B cell (primary cell): ENCODE results near the gene SLC4A8.

Experiments used
- EZH2 ChIP-seq: IDR thresholded peaks from 2 replicates; pipeline ENCODE4 v1.6.1; 2012; ENCODE audit warnings: borderline replicate concordance, low read depth, mild to moderate bottlenecking, moderate library complexity, low read length; ENCODE audit not compliant: insufficient read depth, poor library complexity, severe bottlenecking
- TF ChIP-seq, protein P1 (sequence below): fragments of 200-600 bp; IDR thresholded peaks from one replicate; pipeline ENCODE4 v1.8.0; 2022; ENCODE audit warnings: antibody characterized with exemption, mild to moderate bottlenecking

DNA sequence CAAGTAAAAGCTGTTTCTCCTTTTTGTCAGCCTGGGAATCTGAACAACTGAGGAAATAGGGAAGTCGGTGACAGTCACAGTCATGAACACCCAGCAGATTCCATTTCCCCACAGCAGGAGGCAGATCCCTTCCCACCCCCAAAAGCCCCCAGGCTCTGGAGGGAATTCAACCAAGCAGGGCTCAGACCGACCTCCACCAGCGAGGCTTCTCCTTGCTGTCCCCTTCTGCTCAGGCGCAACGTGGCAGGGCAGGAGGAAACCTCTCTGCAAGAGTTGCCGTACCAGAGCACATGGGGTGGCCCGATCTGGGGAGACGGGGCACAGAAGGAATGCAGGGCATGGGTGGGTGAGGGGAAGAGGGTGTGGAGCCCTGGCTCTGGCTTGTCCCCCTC is 33.7 kb upstream of the SLC4A8 start:
- no peak for TF ChIP-seq EZH2
- TF ChIP-seq, protein P1, sequence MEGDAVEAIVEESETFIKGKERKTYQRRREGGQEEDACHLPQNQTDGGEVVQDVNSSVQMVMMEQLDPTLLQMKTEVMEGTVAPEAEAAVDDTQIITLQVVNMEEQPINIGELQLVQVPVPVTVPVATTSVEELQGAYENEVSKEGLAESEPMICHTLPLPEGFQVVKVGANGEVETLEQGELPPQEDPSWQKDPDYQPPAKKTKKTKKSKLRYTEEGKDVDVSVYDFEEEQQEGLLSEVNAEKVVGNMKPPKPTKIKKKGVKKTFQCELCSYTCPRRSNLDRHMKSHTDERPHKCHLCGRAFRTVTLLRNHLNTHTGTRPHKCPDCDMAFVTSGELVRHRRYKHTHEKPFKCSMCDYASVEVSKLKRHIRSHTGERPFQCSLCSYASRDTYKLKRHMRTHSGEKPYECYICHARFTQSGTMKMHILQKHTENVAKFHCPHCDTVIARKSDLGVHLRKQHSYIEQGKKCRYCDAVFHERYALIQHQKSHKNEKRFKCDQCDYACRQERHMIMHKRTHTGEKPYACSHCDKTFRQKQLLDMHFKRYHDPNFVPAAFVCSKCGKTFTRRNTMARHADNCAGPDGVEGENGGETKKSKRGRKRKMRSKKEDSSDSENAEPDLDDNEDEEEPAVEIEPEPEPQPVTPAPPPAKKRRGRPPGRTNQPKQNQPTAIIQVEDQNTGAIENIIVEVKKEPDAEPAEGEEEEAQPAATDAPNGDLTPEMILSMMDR, result no peak
